GM06990 (cell line): ENCODE data around the gene COL3A1.

Experiments
- DNase-seq: peaks from one replicate; pipeline ENCODE4 v3.0.0-alpha.2; 2011; ENCODE audit not compliant: insufficient read length; ENCODE audit errors: extremely low read depth
- H3K27me3 ChIP-seq: replicated peaks from 2 replicates; pipeline ENCODE4 v1.6.0; 2011; ENCODE audit warnings: low read length; ENCODE audit not compliant: control insufficient read depth, insufficient read depth
- H3K36me3 ChIP-seq: 2 replicates; pipeline ENCODE4 v1.5.1; 2011; ENCODE audit warnings: low read length; ENCODE audit not compliant: control insufficient read depth, insufficient read depth
- H3K4me3 ChIP-seq: replicated peaks from 2 replicates; pipeline ENCODE4 v1.5.1; 2011; ENCODE audit warnings: low read depth, mild to moderate bottlenecking, control low read depth, low read length
- CTCF ChIP-seq: IDR thresholded peaks from 2 replicates; pipeline ENCODE4 v1.5.1; 2011; ENCODE audit warnings: low read length, control low read depth, mild to moderate bottlenecking, inconsistent platforms; ENCODE audit not compliant: insufficient read depth, poor library complexity, severe bottlenecking

Gene COL3A1

GRCh38 chr2:189000221-189000620 is 26.0 kb downstream of the COL3A1 start:
- TF ChIP-seq CTCF = no peak
- H3K4me3 ChIP-seq = no peak overlapping the region
- no peaks in the 10 kb centered on the region for H3K36me3 ChIP-seq
- no peak for DNase-seq
- no peaks in the 10 kb centered on the region for H3K27me3 ChIP-seq

GRCh38 chr2:189002079-189002478 is 27.9 kb downstream of the COL3A1 start:
- TF ChIP-seq CTCF = no peak
- H3K36me3 ChIP-seq = no peaks in the 10 kb centered on the region
- H3K4me3 ChIP-seq = no peak overlapping the region
- DNase-seq = no peak
- no peaks in the 10 kb centered on the region for H3K27me3 ChIP-seq

GRCh38 chr2:189008555-189009262 is 34.5 kb downstream of the COL3A1 start:
- H3K27me3 ChIP-seq = no peaks in the 10 kb centered on the region

GRCh38 chr2:189010536-189010935 is 36.4 kb downstream of the COL3A1 start:
- DNase-seq = no peak
- Histone ChIP-seq H3K4me3 (no peak overlapping the region), H3K27me3 (no peaks in the 10 kb centered on the region), H3K36me3 (no peaks in the 10 kb centered on the region)
- TF ChIP-seq CTCF = no peak

More at GRCh38 chr2:189008555-189009262, 34.5 kb downstream of the COL3A1 start:
- no peak for TF ChIP-seq CTCF
- DNase-seq = no peak
- H3K4me3 ChIP-seq = no peak overlapping the region
- no peaks in the 10 kb centered on the region for H3K36me3 ChIP-seq

GRCh38 chr2:189012351-189012750 is 38.2 kb downstream of the COL3A1 start:
- Histone ChIP-seq H3K36me3 (no peaks in the 10 kb centered on the region), H3K27me3 (no peaks in the 10 kb centered on the region), H3K4me3 (no peak overlapping the region)
- TF ChIP-seq CTCF = no peak
- no peak for DNase-seq

- no peak for DNase-seq
- H3K36me3 ChIP-seq = no peaks in the 10 kb centered on the region
- no peaks in the 10 kb centered on the region for H3K27me3 ChIP-seq
- TF ChIP-seq CTCF = no peak
- H3K4me3 ChIP-seq = no peak overlapping the region
These were observed 38.9 kb downstream of the COL3A1 start for GRCh38 chr2:189013031-189013430.
